Stimulated activated effector memory CD8-positive, alpha-beta T cell treated with anti-CD3 and anti-CD28 coated beads, Interleukin-12 subunit alpha, Interleukin-12 subunit beta, amount 100 ng/mL, for 72 hours (primary cell): ENCODE results near the gene KLRC3.
"Not testable (repeated sequence)": the region's sequence is repeated elsewhere in the genome, so short reads cannot be mapped to it uniquely, and the experiment has no call there.

Source experiments
- ATAC-seq: fragments of 150-1000 bp; cut with Tn5 transposase; 2 replicates; pipeline ENCODE4 v1.10.0; 2021
- DNase-seq, 2 donors: peaks; one replicate each; pipeline ENCODE4 v3.0.0; 2021 to 2022; ENCODE audit warnings: low spot score in 2 of 2
- H3K27ac Mint-ChIP-seq: one replicate; pipeline ENCODE4 v1.8.0; 2022; ENCODE audit warnings: mild to moderate bottlenecking, mixed read lengths
- H3K36me3 Mint-ChIP-seq: one replicate; pipeline ENCODE4 v1.8.0; 2022; ENCODE audit warnings: mild to moderate bottlenecking, mixed read lengths
- H3K4me1 Mint-ChIP-seq: one replicate; pipeline ENCODE4 v1.8.0; 2022; ENCODE audit warnings: mixed read lengths
- H3K4me3 Mint-ChIP-seq: one replicate; pipeline ENCODE4 v1.8.0; 2022; ENCODE audit warnings: mild to moderate bottlenecking, mixed read lengths
- H3K9me3 Mint-ChIP-seq: one replicate; pipeline ENCODE4 v1.8.0; 2022; ENCODE audit warnings: mixed read lengths

The KLRC3 gene

DNA sequence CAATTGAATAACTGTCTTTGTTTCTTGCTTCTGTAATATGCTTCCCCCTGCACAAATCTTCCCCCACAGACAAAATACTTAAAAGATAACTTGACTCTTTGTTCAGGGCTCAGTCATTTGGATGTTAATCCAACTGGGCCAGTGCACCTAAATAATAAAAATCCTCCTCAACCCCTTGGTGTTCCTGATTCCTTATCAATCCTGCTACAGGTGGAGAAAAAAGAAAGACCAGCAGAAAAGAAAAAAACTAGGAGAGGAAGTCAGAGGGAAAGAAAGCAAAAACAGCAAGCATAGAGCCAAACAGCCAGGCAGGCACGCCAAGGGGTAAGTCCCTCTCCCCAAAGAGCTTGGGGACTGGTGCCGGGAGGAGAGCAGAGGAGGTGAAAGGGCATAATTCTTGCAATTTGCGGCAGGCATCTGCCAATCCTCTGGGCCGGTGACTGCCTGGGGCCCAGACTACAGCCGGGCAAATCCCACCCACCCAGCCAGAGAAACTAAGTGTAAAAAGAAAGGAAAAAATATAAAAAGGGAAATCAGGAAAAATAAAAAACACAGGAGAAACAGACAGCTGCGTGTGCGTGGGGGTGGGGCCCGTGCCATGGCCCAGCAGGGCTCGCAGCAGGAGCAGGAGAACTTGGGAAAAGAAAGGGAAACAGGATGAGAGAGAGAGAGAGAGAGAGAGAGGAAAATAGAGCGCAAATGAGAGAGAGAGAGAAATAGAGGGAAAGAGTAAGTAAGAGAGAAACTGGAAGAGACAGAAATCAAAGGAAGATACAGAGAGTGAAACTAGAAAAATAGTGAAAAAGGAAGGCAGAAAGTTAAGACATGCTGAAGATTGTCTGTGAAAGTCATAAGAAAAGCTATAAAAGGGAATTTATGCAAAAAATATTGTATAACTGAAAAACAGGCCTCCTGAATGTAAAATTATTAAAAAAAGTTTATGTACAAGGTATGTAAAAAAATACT, 51.9 kb downstream of the KLRC3 start:
- Mint-ChIP-seq H3K36me3 (peaks cover 70% of the 10 kb centered on the region), H3K4me3 (peak overlapping the region; percentile 69), H3K27ac (peak overlapping the region; percentile 97), H3K4me1 (peaks cover 54% of the 10 kb centered on the region), H3K9me3 (peaks cover 3% of the 10 kb centered on the region)
- DNase-seq (no peak), ATAC-seq (no peak)

DNA sequence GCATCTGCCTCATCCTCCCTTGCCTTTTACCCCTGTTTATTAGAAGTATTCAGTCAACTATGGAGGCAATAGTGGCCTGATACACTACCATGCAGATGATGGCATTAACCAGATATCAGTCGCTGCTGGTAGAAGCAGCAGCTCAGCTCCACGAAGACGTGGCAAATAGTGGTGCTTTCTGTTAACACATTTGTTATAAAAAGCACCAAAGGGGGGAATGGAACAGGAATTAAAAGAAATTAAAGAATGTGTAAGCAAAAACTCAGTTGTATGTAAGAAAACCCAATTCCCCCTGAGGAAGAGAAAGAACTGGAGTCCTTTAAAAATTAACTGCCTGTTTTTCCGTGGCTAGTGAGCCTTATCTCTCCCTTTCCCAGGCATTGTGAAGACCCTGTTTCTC, 52.7 kb downstream of the KLRC3 start:
- not testable (repeated sequence) for H3K9me3 Mint-ChIP-seq, ATAC-seq, DNase-seq
- Mint-ChIP-seq H3K4me1 (peaks cover 49% of the 10 kb centered on the region), H3K4me3 (peak overlapping the region; percentile 69), H3K27ac (peak overlapping the region; percentile 97), H3K36me3 (peaks cover 63% of the 10 kb centered on the region)

DNA sequence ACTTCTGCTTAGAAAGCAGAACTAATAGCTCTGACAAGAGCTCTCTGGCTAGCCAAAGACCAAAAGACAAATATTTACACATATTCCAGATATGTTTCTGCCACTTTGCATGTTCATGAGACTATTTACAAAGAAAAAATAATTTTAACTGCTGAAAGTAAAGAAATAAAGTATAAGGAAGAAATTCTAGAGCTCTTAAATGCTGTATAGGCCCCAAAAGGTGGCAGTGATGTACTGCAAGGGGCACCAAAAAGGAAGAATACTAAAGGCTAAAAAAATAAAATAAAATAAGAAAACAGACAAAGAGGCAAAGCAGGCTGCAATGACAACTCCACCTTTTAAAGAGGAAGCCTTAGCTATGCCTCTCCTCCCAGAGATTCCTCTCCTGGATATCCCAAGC, 53.5 kb downstream of the KLRC3 start:
- ATAC-seq (no peak), DNase-seq (no peak)
- peaks cover 3% of the 10 kb centered on the region for H3K9me3 Mint-ChIP-seq
- H3K4me3 Mint-ChIP-seq, result no peak overlapping the region
- H3K4me1 Mint-ChIP-seq, result peaks cover 41% of the 10 kb centered on the region
- peaks cover 58% of the 10 kb centered on the region for H3K36me3 Mint-ChIP-seq
- H3K27ac Mint-ChIP-seq, result no peak overlapping the region

GRCh38 chr12:10365696-10366405, 54.5 kb downstream of the KLRC3 start:
- no peak for ATAC-seq
- DNase-seq, result no peak
- Mint-ChIP-seq H3K4me1 (peaks cover 40% of the 10 kb centered on the region), H3K27ac (no peak overlapping the region), H3K9me3 (peaks cover 3% of the 10 kb centered on the region), H3K4me3 (no peak overlapping the region), H3K36me3 (peaks cover 50% of the 10 kb centered on the region)

- Mint-ChIP-seq H3K27ac (no peak overlapping the region), H3K4me1 (peaks cover 37% of the 10 kb centered on the region), H3K4me3 (no peak overlapping the region), H3K36me3 (peaks cover 46% of the 10 kb centered on the region), H3K9me3 (peaks cover 3% of the 10 kb centered on the region)
- ATAC-seq (peak; percentile 74), DNase-seq (peak in 1 of 2 donors; percentile 75)
Measured at GRCh38 chr12:10364815-10365622, 55.4 kb downstream of the KLRC3 start.

- H3K4me3 Mint-ChIP-seq, result no peak overlapping the region
- ATAC-seq (peak; percentile 71), DNase-seq (peak in 1 of 2 donors; percentile 73)
- H3K4me1 Mint-ChIP-seq, result peaks cover 31% of the 10 kb centered on the region
- H3K36me3 Mint-ChIP-seq, result peaks cover 37% of the 10 kb centered on the region
- peaks cover 3% of the 10 kb centered on the region for H3K9me3 Mint-ChIP-seq
- H3K27ac Mint-ChIP-seq, result no peak overlapping the region
Measured at GRCh38 chr12:10363914-10364814, 56.2 kb downstream of the KLRC3 start.

DNA sequence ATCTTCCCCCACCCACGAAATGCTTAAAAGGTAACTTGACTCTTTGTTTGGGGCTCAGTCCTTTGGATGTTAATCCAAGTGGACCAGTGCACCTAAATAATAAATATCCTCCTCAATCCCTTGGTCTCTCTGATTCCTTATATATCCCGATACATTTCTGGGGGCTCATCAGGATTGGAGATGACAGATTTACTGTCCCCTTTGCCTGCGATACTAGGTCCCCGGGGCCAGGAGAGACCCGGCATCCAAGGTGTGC, 56.8 kb downstream of the KLRC3 start:
- Mint-ChIP-seq H3K27ac (no peak overlapping the region), H3K36me3 (peaks cover 32% of the 10 kb centered on the region)
- no peak for ATAC-seq

GRCh38 chr12:10362828-10363657, 57.4 kb downstream of the KLRC3 start:
- Mint-ChIP-seq H3K27ac (no peak overlapping the region), H3K36me3 (peaks cover 26% of the 10 kb centered on the region), H3K4me1 (peaks cover 20% of the 10 kb centered on the region), H3K9me3 (peaks cover 1% of the 10 kb centered on the region), H3K4me3 (no peak overlapping the region)
- DNase-seq (no peak), ATAC-seq (no peak)

More for the DNA sequence above, 56.8 kb downstream of the KLRC3 start:
- peaks cover 3% of the 10 kb centered on the region for H3K9me3 Mint-ChIP-seq
- peaks cover 26% of the 10 kb centered on the region for H3K4me1 Mint-ChIP-seq
- no peak overlapping the region for H3K4me3 Mint-ChIP-seq
- DNase-seq, result no peak

DNA sequence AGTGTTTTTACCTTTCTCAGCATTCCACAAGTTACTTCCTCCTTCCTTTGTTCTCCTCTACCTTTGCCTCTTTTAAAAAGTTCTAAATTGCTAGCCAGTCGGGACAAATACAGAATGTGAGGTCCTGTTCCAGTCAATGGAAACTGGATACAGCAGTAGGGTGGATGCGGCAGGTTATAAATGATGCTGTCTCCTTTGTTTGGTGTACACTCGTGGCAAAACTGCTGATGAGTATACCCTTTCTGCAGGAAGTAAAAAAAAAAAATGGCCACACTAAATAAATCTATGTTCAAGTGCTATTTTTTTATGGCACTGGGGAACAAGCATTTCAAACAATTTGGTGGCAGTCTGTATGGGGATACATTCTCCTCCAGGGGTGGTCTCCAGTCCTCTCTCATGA, 58.1 kb downstream of the KLRC3 start:
- ATAC-seq (no peak), DNase-seq (no peak)
- Mint-ChIP-seq H3K4me3 (no peak overlapping the region), H3K9me3 (no peaks in the 10 kb centered on the region), H3K36me3 (peaks cover 19% of the 10 kb centered on the region), H3K27ac (no peak overlapping the region), H3K4me1 (peaks cover 14% of the 10 kb centered on the region)
